Fibroblast of skin of left quadriceps (primary cell): ENCODE results near the gene SLC35F1.
A peak's percentile ranks its signal among the peaks of the same experiment; 100 is the strongest.

ENCODE experiments used
- DNase-seq, 2 experiments: peaks; one replicate each; pipeline ENCODE4 v3.0.0-alpha.2; 2013; ENCODE audit warnings: low read depth in 2 of 2

SLC35F1 gene

DNA sequence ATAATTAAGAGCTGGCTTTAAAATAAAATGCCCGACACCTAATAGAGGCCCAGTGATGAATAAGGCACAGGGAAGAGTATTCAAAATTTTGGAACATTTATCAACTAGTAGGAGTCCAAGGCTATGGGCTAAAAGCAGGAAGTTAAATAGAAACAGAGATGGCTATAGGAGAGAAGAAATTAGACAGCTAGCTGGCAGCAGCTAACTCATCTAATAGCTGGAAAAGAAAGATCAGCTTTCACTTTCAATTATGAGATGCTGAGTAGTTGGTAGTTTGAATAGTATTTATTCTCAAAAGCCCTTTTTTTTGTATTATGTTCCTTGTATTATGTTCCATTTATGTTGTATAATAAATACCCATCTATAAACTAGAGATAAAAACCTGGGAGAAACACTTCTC lies 215.7 kb downstream of the SLC35F1 start:
- DNase-seq: no peak

DNA sequence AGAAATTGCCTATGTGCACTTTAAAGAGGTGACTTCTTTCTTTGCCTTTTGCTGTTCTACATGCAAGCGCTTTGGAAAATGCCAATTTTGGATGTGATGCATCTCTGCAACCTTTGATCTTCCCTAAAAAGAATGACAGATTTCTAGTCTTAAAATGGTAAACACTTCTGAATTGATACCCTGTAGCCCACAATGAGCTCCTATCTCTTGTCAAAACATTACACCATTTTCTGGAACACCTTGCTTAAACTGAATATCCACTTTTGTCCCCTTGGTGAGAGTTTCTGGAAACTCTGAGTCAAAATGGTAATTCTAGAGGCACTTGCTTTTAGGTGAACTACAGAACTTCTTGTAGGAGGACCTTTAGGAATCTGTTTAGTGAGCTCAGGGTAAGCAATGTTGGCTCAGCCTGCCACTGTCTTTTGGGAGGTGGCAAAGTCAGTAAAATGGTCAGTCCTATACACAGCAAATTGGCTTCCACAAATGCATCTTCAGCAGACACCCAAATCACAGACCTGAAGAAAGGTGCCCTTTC lies 216.5 kb downstream of the SLC35F1 start:
- no peak for DNase-seq

DNA sequence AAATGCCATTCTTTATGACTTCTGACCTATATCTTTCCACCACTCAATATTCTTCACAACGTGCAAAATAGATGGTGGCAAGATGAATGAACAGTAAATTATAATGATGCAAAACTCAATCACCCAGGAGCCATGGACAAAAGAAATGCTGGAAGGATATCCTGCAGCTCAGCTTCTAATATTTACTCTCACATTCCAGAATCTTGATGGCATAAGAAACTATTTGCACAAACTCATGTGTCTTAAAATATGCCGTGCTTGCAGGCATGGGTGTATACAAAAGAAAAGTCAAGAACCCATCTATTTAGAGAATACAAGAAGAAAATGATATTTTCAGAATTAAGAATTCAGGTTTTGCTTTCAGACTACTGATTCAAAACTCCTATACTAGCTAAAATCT lies 217.8 kb downstream of the SLC35F1 start:
- DNase-seq: no peak

DNA sequence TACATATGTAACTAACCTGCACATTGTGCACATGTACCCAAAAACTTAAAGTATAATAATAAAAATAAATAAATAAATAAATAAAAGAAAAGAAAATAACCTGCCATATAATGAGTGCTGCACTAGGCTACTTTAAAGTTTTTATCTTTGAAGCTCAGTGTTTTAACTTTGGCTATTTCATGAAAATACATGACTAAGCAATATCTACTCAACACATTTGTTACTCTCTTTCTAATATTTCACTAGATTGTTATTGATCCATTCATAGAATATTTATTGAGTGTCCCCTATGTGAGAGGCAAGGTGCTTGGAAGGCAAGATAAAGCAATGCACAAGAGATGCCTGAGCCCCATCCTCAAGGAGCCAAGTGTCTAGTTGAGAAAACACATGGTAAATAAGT lies 221.7 kb downstream of the SLC35F1 start:
- DNase-seq: no peak

DNA sequence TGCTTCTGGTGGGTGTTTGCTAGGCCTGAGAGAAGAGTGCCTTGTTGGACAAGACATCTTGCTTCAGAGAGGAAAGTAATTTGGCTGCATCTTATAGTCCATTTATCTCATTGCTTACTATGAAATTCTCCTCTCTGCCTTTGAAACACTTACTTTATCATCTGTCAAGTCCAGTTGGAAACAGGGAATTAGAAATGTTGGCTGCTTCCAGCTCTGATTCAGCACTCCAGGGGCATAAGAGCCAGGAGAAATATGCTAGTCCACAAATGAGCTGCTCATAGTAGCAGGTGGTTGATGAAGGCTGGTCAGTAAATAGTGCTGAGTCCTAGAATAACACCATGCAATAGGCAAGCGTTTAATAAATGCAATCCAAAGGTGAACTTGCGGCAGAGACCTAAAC lies 227.1 kb downstream of the SLC35F1 start:
- DNase-seq: no peak

DNA sequence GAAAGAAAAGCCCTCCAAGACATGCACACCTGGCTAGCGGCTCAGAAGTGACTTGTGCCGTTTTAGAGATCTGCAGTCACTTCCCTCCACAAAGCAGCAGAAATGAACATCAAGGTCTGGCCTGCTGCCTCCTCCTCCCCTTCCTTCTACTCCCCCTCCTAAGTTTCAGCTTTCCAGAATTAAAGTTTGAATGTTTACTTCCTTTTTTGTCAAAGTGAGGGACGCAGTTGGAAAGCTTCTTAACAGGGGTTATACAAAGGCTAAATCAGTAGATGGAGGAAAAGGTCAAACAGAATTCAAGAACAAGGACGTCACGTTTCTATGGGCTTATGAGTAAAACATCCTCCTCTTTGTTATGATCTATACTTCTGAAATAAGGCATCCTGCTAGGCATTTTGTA lies 227.7 kb downstream of the SLC35F1 start:
- no peak for DNase-seq

DNA sequence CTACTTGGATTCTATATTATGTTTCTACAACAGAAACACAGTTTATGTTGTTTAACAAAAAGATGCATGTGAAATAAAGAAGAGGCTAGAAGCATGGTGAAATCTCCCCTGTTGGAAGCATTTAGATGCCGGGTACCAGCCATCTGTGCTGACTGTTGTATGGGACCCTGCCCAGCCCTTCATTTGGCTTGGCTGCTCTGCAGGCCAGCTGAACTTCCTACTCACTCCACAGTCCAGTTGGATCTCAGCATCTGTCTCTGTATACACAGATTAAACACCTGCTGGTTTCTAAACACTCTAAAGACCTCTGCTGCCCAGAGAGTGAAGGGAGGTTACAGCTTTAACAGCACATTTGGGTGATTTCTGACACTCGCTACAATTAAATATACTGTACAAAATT lies 228.3 kb downstream of the SLC35F1 start:
- DNase-seq: no peak

DNA sequence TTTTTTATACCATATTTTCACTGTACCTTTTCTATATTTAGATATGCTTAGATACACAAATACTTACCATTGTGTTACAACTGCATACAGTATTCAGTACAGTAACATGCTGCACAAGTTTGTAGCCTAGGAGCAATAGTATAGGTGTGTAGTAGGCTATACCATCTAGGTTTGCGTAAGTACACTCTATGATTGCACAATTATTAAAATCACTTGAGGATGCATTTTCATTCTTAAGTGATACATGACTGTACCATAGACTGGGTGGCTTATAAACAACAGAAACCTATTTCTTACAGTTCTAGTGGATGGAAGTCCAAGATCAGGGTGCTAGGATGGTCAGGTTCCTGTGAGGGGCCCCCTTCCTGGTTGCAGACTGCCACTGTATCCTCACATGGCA lies 234.1 kb downstream of the SLC35F1 start:
- no peak for DNase-seq

DNA sequence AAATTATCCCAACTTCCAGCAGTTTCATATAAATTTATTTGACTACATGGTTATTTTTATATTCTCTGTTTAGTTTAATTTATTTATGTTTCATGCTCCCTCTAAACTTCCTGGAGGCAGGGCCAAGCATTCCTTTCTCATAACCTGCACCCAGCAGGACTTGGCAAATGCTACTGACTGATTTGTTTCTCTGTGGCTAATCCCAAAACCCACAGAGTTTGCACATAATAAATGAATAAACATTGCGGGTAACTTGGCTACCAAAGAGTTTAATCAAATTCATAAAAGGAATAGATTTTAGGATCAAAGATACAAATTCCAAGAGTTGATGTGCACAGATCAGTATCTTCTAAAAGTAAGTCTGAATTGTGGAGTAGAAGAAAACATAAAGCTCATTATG lies 239.5 kb downstream of the SLC35F1 start:
- DNase-seq: no peak

DNA sequence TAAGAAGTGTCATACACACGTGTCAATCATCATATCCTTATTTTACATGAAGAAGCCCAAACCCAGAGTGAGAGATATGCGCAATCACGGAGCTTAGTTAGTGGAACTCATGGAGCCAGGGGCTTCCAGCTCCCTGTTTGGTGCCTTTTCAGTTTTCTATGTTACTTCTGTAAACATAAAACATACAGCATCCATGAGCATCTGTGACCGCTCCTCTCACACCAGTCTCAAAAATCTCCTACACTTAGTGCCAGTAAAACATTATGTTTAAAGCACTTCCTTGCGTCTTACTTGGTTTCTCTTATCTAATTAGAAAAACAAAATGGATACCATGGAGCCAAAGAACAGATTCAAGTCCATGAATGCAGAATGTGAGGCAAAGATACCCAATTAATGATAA lies 240.4 kb downstream of the SLC35F1 start:
- no peak for DNase-seq

DNA sequence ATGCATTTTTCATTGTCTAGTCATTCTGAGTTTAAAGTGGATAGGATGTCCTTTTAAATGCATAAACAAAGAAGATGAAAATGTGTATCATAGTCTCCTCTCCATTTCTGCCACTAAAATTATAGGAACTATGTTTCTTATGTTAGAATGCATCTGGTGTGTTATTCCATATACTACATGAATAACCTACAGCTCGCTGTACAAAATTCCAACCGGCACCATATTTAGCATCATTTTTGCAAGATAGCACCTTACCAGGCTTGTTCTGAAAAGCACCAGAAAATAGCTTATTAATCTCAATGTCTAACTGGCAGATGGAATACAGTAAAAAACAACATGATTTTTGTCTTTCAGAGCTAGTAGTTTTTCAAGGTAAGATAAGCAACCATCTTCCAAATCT lies 241.5 kb downstream of the SLC35F1 start:
- no peak for DNase-seq

DNA sequence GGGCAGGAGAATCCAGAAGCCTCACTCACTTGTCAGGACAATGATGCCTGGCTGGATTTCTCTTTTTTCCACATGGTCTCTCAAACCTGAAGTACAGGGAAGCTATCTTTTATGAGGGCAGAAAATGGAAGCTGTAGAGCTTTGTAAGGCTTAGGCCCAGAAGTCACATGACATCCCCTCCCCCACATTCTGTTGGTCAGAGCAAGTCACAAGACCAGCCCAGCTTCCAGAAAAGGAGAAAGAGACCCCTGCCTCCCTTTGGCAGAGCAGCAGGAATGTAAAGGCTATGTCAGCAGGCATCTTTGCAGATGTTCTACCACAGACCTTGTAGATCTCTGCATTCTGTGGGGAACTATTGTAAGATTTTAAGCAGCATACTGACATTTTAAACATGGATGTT lies 245.5 kb downstream of the SLC35F1 start:
- DNase-seq: no peak

DNA sequence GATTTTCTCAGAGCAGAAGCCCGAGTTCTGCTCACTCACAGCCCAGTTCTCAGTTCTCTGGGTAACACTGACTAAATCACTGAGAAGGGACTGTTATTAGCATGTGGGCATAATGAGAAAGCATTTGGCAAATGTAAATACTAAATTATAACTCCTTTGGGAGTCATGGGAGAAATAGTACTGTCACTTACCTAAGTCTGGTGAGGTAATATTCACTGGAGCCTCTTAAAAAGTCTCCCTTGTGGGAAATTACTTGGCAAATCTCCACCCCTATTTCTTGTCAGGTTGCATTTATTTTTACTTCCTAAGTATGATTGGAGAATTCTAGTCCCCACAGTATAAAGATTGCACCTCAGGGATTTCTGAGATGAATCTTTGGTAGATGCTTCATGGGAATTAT lies 254.3 kb downstream of the SLC35F1 start:
- DNase-seq: no peak

DNA sequence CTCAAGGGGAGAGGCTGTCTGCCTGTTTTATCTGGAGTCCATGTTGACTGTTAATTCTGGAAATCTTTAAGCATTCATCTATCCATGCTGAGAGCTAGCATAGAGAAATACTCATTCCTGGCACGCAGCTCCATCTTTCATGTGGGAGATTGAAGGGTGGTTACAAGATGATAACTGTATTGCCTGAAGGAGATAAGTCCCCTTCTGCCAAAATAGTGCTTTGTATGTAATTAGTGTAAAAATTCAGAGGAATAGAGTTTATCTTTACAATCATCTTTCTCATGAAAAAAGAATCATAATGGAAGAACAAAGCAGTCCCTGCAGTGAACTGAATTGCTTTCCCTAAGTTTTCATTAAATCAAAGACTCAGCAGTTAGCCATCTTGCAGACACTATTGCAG lies 256.5 kb downstream of the SLC35F1 start:
- no peak for DNase-seq

DNA sequence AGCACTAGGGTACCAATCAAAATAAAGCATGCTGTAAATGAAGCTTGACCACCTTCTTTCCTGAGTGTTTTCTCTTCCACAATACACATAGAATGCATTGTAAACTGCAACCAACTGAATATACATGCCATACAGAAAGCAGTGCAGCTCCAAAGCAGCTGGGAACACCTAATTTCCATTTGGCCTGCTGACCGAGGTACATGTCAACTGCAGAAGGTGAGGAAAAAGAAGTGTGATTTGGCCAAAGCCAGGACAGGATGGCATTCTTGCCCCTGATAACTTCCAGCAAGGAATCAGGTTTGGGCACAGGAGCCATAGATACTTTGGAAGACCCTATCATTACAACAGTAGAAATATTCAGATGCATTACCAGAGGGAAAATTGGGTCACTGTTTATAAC lies 258.4 kb downstream of the SLC35F1 start:
- DNase-seq: no peak

DNA sequence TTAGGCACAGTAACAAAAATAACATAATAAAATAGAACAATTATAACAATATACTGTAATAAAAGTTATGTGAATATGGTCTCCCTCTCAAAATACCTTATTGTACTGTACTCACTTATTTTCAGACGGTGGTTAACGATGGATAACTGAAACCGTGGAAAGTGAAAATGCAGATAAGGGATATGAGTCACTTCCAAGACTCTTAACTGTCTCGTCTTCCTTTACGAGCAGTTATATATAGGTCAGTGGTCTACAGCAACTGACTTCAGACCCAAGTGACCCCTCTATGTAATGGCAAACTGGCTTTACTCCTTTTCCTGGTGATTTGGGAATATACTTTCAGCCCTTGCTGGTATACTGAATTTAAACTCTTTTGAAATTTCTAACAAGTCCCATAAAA lies 261.4 kb downstream of the SLC35F1 start:
- no peak for DNase-seq

DNA sequence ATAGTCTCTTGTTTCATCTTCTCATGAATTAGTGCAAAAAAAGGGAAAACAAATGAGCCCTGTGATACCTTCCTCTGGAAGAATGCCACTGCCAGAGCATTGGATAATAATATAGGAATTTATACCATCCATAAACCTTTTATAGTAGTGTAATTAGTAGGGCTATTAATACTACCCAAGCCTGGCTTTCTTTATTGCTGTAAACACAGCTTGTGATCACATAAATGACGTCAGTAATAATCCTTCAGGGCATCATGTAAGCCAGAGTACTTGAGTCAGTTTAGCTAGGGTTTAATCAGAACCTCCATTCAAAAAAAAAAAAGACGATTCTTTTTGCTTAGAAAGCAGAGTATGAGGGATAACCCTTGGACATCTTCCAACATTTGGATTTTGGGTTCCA lies 264.8 kb downstream of the SLC35F1 start:
- no peak for DNase-seq

DNA sequence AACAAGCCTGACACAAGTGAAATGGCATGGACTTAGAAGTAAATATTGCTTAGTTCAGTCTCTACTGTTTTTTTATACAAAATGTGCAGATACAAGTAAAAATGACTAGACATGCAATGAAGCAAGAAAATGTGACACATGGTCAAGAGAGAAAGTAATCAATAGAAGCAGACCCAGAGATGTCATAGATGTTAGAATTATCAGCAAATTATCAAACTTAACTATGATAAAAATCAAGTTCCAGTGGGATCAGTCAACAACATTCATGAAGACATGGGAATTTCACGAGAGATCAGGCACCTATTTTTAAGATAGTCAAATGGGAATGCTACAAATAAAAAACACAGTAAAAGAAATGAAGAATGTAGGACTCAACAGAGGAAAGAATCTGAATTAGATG lies 267.0 kb downstream of the SLC35F1 start:
- no peak for DNase-seq

DNA sequence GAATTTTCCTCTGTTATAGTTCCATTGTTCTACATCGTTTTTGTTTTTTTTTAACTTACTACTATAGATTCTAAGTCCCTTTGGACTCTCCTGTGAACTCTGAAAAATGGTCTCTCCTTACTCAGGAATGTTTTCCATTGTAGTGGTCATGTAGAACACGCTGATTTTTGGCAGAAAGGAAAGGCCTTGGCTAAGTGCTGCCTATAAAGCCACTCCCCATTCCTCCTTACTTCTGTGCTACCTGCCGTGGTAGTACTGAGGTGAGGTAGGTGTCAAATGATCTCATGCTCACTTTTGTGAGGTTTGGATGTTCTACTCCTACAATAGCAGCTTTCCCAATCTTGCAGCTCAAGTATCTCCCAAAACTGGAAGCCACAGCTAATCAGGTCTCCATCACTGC lies 270.7 kb downstream of the SLC35F1 start:
- no peak for DNase-seq

DNA sequence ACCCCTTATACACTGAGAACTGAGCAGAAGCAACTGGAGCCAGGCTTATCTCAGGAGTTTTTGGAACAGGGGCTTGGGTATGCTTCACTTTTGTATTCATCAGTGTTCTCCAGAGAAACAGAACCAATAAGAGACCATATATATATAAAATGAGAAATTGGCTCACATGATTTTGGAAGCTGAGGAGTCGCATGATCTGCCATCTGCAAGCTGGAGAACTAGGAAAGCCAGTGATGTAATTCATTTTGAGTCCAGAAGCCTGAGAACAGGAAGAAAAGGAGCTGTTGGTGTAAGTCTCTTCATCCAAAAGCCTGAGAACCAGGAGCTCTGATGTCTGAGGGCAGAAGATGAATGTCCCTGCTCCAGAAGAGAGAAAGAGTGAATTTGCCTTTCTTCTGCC lies 272.0 kb downstream of the SLC35F1 start:
- no peak for DNase-seq

DNA sequence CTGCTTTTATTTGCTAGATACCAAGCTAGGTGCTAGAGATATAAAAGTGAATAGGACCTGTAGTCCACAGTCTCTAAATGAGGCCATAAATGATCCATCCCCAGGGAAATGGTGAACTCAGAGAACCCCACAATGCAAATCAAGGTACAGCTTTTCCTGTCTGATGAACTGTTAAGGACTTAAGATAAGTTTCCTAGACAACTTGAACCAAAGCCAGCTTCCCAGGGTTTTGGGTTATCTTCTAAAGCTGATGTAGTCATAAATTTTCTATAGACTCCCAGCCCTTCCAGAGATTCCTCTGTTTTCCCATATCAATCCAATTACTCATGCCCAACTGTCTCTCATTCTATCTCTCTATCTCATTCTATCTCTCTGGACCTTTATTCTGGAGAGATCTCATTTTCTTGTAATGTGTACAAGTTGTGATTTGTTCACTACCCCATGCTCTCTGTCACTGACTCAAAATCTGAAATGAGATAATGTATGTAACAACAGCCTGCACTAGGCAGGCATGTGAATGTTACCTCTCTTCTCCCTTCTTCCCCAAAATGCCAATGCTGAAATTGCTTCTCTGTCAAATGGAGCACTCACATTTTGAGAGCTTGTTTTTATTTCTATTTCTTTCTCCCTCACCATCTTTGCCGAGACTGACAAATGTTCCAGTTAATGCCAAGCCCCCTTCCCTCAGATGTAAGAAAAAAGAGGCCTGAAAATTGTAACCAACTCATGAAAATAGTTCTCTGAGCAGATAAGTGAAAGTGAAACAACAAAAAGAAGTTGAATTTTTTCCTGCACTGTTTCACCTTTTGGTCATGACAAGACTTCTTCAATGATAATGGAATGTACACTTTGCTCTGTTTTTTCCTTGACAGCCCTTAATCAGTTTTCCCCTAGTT lies 279.9 kb downstream of the SLC35F1 start:
- no peak for DNase-seq

DNA sequence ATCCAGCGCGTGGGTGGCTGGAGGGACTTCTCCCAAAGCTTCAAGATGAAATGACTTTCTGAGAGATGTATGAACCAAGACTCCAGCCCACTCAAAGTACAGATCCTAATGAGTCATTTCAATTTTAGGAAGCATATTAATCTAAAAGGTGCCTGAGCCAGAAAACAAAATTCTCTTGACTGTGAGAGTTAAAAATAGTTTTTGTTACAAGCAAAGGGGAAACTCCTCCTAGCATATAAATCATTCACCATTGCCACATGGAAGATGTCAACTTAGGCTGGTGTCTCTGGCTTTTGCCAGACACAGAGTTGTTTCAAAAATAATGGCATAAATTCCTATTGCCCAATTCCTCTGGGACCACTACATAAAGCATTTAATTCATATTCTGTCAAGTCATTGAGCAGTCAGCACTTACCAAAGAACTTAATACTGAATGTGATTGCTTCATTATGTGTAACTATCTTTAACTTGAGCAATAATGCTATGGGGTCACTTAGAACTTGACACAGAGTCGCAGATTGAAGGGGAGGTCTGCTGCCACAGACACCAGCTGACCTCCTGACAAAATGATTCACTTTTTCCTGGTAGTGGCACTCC lies 280.6 kb downstream of the SLC35F1 start:
- DNase-seq: peak; percentile 5 to 8

DNA sequence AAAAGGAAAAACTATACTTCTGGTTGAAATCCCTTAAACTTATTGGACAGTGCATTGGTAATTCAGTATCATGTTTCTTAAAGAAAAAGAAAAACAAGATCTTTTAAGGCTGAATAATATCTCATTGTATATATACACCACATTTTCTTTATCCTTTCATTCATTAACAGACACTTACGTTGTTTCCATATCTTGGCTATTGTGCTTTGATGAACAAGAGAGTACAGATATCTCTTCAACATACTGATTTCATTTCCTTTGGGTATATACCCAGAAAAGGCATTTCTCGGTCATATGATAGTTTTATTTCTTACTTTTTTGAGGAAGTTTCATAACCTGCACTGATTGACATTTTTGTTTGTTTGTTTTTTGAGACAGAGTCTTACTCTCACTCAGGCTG lies 281.5 kb downstream of the SLC35F1 start:
- no peak for DNase-seq
